Liver (tissue), 9 donors: Measurements from ENCODE around the gene GALNT17. TPM values are rescaled to one million over a fixed set of nuclear protein-coding genes. Genes with fewer than 3 reads are reported as not detected.

ENCODE experiments used
- DNase-seq: peaks from one replicate; pipeline ENCODE4 v3.0.0-alpha.2; 2017; ENCODE audit warnings: low spot score
- H3K27ac ChIP-seq, 2 donors: one replicate each; pipeline ENCODE4 v1.7.0; 2013; ENCODE audit warnings: inconsistent platforms in 2 of 2, low read length in 2 of 2, control low read depth in 1 of 2, low read depth in 1 of 2, mild to moderate bottlenecking in 1 of 2
- H3K27me3 ChIP-seq, 4 donors: one replicate each; pipeline versions ENCODE4 v1.6.1 to v1.7.0; 2013; ENCODE audit warnings: low read length in 3 of 4, inconsistent platforms in 1 of 4, mild to moderate bottlenecking in 1 of 4, moderate library complexity in 1 of 4; ENCODE audit not compliant: control insufficient read depth in 4 of 4, insufficient read depth in 4 of 4
- H3K36me3 ChIP-seq, 4 donors: one replicate each; pipeline versions ENCODE4 v1.6.1 to v1.7.0; 2013; ENCODE audit warnings: low read length in 3 of 4, mild to moderate bottlenecking in 3 of 4, low read depth in 1 of 4, moderate library complexity in 1 of 4; ENCODE audit not compliant: control insufficient read depth in 4 of 4, insufficient read depth in 3 of 4
- H3K4me1 ChIP-seq, 4 donors: one replicate each; pipeline versions ENCODE4 v1.6.1 to v1.7.0; 2013; ENCODE audit warnings: low read length in 3 of 4, mild to moderate bottlenecking in 3 of 4, moderate library complexity in 1 of 4; ENCODE audit not compliant: control insufficient read depth in 4 of 4, insufficient read depth in 4 of 4
- H3K4me3 ChIP-seq, 3 donors: one replicate each; pipeline versions ENCODE4 v1.6.1 to v1.7.0; 2013; ENCODE audit warnings: low read length in 3 of 3, control low read depth in 1 of 3, low read depth in 1 of 3, mild to moderate bottlenecking in 1 of 3
- H3K9ac ChIP-seq, 2 donors: one replicate each; pipeline ENCODE4 v1.7.0; 2013; ENCODE audit warnings: low read length in 2 of 2, mild to moderate bottlenecking in 2 of 2, moderate library complexity in 2 of 2, control low read depth in 1 of 2, low read depth in 1 of 2
- H3K9me3 ChIP-seq, 4 donors: one replicate each; pipeline versions ENCODE4 v1.6.1 to v1.7.0; 2013; ENCODE audit warnings: low read length in 3 of 4; ENCODE audit not compliant: control insufficient read depth in 4 of 4
- EGR1 ChIP-seq, 2 donors: IDR thresholded peaks; 2 replicates each; pipeline ENCODE4 v1.6.1; 2016 to 2018; ENCODE audit warnings: antibody characterized with exemption in 2 of 2, low read depth in 2 of 2
- FOXA1 ChIP-seq: IDR thresholded peaks from 2 replicates; pipeline ENCODE4 v1.6.1; 2016; ENCODE audit warnings: antibody characterized with exemption
- FOXA2 ChIP-seq: IDR thresholded peaks from 2 replicates; pipeline ENCODE4 v1.6.1; 2016; ENCODE audit warnings: antibody characterized with exemption
- GABPA ChIP-seq, 2 donors: IDR thresholded peaks in 1 of 2; conservative IDR thresholded peaks in 1 of 2; 2 replicates each; pipeline ENCODE4 v1.6.1; 2016; ENCODE audit warnings: antibody characterized with exemption in 2 of 2, mild to moderate bottlenecking in 1 of 2, moderate library complexity in 1 of 2
- HNF4A ChIP-seq, 2 donors: conservative IDR thresholded peaks; 2 replicates each; pipeline ENCODE4 v1.6.1; 2016; ENCODE audit warnings: antibody characterized with exemption in 2 of 2, mild to moderate bottlenecking in 2 of 2
- HNF4G ChIP-seq: IDR thresholded peaks from 2 replicates; pipeline ENCODE4 v1.6.1; 2016; ENCODE audit warnings: antibody characterized with exemption
- JUND ChIP-seq, 2 donors: IDR thresholded peaks; 2 replicates each; pipeline ENCODE4 v1.6.1; 2016; ENCODE audit warnings: antibody characterized with exemption in 2 of 2
- NR2F2 ChIP-seq: IDR thresholded peaks from 2 replicates; pipeline ENCODE4 v1.6.1; 2016; ENCODE audit warnings: antibody characterized with exemption
- RAD21 ChIP-seq, 2 donors: IDR thresholded peaks; 2 replicates each; pipeline ENCODE4 v1.6.1; 2016; ENCODE audit warnings: antibody characterized with exemption in 2 of 2, mild to moderate bottlenecking in 2 of 2
- RXRA ChIP-seq, 2 donors: IDR thresholded peaks; 2 replicates each; pipeline ENCODE4 v1.6.1; 2017 to 2018; ENCODE audit warnings: antibody characterized with exemption in 2 of 2, mild to moderate bottlenecking in 1 of 2
- SP1 ChIP-seq: IDR thresholded peaks from 2 replicates; pipeline ENCODE4 v1.6.1; 2018; ENCODE audit warnings: antibody characterized with exemption, mild to moderate bottlenecking
- TAF1 ChIP-seq: conservative IDR thresholded peaks from 2 replicates; pipeline ENCODE4 v1.6.1; 2016; ENCODE audit warnings: antibody characterized with exemption, mild to moderate bottlenecking
- YY1 ChIP-seq: IDR thresholded peaks from 2 replicates; pipeline ENCODE4 v1.6.1; 2016; ENCODE audit warnings: antibody characterized with exemption, mild to moderate bottlenecking
- WGBS: extraction: QIAGEN DNeasy Blood & Tissue Kit; methylation state at CpG from one replicate; pipeline ENCODE4 v1.1.7; 2013; 5-methylcytosine and 5-hydroxymethylcytosine counted together
- polyA plus RNA-seq, 2 donors: library from polyadenylated mRNA; stranded (reverse) in 1 of 2; unstranded in 1 of 2; fragments of 200-250 nt in 1 of 2; fragments of >200 nt in 1 of 2; fragmentation: Nextera tagmentation in 1 of 2; extraction: Ambion mirVana in 1 of 2; gene quantifications; one replicate each; pipeline versions ENCODE4 v1.2.1 to v1.2.3, GENCODE V29; 2013 to 2015
- total RNA-seq, 2 donors: library from RNA; depleted of rRNA; stranded (reverse); fragments of >200 nt; gene quantifications; one replicate each; pipeline ENCODE4 v1.2.3, GENCODE V29; 2014
- TF ChIP-seq, protein P1 (sequence below): IDR thresholded peaks from 2 replicates; pipeline ENCODE4 v1.6.1; 2016; ENCODE audit warnings: antibody characterized with exemption, mild to moderate bottlenecking
- TF ChIP-seq, protein P2 (sequence below): IDR thresholded peaks from 2 replicates; pipeline ENCODE4 v1.6.1; 2016; ENCODE audit warnings: antibody characterized with exemption
- TF ChIP-seq, protein P3 (sequence below): IDR thresholded peaks from 2 replicates; pipeline ENCODE4 v1.6.1; 2016; ENCODE audit warnings: antibody characterized with exemption
- TF ChIP-seq, protein P4 (sequence below): IDR thresholded peaks from 2 replicates; pipeline ENCODE4 v1.6.1; 2016; ENCODE audit warnings: antibody characterized with exemption
- TF ChIP-seq, protein P5 (sequence below): fragments of 150-350 bp; IDR thresholded peaks from 2 replicates; pipeline ENCODE4 v1.5.1; 2017; ENCODE audit warnings: improper control_type of control experiment, low read depth, low read length; ENCODE audit not compliant: missing input control
- donor health status: healthy.
- donor health status: healthy.
- donor health status: healthy.
- donor health status: healthy.
- donor health status: healthy.

GALNT17 gene
- total and polyA plus RNA-seq, 4 donors, result 0.10 to 0.42 (median 0.37) TPM; not detected in 1

DNA sequence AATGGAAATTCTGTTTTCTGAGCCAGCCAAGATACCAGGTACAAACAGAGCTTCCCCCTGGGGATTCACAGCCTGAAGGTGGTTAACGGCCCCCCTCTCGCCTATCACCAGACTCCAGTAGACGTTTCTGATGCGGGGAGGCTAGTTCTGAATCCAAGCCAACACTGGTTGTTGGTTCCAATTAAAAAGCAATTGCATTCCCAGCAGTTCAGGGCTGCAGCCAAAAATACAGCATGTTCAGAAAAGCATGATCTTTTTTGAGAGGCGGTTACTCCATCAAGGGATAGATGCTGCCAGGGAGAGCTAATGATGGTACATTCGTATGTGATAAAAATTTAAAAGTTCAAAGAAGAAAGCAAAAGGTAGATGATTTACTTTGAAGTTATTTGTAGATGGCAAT, 481.0 kb downstream of the GALNT17 start:
- no peak for DNase-seq
- 55% methylated on average over 6 of the region's 6 CpGs for WGBS

More for the DNA sequence above, 481.0 kb downstream of the GALNT17 start:
- H3K27ac ChIP-seq, result peak overlapping the region in 1 of 2 donors; percentile 37
- no peak overlapping the region for H3K9ac ChIP-seq
- TF ChIP-seq YY1, result no peak
- TF ChIP-seq, protein P1, sequence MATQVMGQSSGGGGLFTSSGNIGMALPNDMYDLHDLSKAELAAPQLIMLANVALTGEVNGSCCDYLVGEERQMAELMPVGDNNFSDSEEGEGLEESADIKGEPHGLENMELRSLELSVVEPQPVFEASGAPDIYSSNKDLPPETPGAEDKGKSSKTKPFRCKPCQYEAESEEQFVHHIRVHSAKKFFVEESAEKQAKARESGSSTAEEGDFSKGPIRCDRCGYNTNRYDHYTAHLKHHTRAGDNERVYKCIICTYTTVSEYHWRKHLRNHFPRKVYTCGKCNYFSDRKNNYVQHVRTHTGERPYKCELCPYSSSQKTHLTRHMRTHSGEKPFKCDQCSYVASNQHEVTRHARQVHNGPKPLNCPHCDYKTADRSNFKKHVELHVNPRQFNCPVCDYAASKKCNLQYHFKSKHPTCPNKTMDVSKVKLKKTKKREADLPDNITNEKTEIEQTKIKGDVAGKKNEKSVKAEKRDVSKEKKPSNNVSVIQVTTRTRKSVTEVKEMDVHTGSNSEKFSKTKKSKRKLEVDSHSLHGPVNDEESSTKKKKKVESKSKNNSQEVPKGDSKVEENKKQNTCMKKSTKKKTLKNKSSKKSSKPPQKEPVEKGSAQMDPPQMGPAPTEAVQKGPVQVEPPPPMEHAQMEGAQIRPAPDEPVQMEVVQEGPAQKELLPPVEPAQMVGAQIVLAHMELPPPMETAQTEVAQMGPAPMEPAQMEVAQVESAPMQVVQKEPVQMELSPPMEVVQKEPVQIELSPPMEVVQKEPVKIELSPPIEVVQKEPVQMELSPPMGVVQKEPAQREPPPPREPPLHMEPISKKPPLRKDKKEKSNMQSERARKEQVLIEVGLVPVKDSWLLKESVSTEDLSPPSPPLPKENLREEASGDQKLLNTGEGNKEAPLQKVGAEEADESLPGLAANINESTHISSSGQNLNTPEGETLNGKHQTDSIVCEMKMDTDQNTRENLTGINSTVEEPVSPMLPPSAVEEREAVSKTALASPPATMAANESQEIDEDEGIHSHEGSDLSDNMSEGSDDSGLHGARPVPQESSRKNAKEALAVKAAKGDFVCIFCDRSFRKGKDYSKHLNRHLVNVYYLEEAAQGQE, result no peak
- no peak for TF ChIP-seq JUND (IDR thresholded peaks at IDR 0.05)
- TF ChIP-seq, protein P2, sequence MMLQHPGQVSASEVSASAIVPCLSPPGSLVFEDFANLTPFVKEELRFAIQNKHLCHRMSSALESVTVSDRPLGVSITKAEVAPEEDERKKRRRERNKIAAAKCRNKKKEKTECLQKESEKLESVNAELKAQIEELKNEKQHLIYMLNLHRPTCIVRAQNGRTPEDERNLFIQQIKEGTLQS, result no peak
- TF ChIP-seq TAF1, result no peak
- TF ChIP-seq HNF4A (conservative IDR thresholded peaks at IDR 0.05), result no peak
- TF ChIP-seq, protein P3, sequence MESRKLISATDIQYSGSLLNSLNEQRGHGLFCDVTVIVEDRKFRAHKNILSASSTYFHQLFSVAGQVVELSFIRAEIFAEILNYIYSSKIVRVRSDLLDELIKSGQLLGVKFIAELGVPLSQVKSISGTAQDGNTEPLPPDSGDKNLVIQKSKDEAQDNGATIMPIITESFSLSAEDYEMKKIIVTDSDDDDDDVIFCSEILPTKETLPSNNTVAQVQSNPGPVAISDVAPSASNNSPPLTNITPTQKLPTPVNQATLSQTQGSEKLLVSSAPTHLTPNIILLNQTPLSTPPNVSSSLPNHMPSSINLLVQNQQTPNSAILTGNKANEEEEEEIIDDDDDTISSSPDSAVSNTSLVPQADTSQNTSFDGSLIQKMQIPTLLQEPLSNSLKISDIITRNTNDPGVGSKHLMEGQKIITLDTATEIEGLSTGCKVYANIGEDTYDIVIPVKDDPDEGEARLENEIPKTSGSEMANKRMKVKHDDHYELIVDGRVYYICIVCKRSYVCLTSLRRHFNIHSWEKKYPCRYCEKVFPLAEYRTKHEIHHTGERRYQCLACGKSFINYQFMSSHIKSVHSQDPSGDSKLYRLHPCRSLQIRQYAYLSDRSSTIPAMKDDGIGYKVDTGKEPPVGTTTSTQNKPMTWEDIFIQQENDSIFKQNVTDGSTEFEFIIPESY, result no peak
- no peak for TF ChIP-seq SP1
- TF ChIP-seq, protein P4, sequence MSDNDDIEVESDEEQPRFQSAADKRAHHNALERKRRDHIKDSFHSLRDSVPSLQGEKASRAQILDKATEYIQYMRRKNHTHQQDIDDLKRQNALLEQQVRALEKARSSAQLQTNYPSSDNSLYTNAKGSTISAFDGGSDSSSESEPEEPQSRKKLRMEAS, result no peak
- TF ChIP-seq FOXA2, result no peak
- no peak for TF ChIP-seq FOXA1
- TF ChIP-seq HNF4G, result no peak
- no peak for TF ChIP-seq RXRA (IDR thresholded peaks at IDR 0.05)
- TF ChIP-seq RAD21 (IDR thresholded peaks at IDR 0.05), result no peak
- no peak for TF ChIP-seq GABPA (IDR thresholded peaks at IDR 0.05 in 1 of 2, conservative IDR thresholded peaks at IDR 0.05 in 1 of 2)
- TF ChIP-seq EGR1 (IDR thresholded peaks at IDR 0.05; ENCODE audit: low read depth in 2 of 2), result no peak
- TF ChIP-seq, protein P5, sequence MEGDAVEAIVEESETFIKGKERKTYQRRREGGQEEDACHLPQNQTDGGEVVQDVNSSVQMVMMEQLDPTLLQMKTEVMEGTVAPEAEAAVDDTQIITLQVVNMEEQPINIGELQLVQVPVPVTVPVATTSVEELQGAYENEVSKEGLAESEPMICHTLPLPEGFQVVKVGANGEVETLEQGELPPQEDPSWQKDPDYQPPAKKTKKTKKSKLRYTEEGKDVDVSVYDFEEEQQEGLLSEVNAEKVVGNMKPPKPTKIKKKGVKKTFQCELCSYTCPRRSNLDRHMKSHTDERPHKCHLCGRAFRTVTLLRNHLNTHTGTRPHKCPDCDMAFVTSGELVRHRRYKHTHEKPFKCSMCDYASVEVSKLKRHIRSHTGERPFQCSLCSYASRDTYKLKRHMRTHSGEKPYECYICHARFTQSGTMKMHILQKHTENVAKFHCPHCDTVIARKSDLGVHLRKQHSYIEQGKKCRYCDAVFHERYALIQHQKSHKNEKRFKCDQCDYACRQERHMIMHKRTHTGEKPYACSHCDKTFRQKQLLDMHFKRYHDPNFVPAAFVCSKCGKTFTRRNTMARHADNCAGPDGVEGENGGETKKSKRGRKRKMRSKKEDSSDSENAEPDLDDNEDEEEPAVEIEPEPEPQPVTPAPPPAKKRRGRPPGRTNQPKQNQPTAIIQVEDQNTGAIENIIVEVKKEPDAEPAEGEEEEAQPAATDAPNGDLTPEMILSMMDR, result no peak
- no peak for TF ChIP-seq NR2F2
- no peaks in the 10 kb centered on the region for H3K36me3 ChIP-seq
- H3K4me1 ChIP-seq, result no peaks in the 10 kb centered on the region
- peaks cover 0 to 4% (median 0%) of the 10 kb centered on the region in 4 donors for H3K27me3 ChIP-seq
- peaks cover 0 to 3% (median 0%) of the 10 kb centered on the region in 4 donors for H3K9me3 ChIP-seq
- H3K4me3 ChIP-seq, result no peak overlapping the region
